ENCODE measurements around the gene PSD4.
A peak's percentile ranks its signal among the peaks of the same experiment; 100 is the strongest.

PSD4 gene

GRCh38 chr2:113144259-113144658 lies 29.5 kb upstream of the PSD4 start:
- DNase-seq: no peak

DNA sequence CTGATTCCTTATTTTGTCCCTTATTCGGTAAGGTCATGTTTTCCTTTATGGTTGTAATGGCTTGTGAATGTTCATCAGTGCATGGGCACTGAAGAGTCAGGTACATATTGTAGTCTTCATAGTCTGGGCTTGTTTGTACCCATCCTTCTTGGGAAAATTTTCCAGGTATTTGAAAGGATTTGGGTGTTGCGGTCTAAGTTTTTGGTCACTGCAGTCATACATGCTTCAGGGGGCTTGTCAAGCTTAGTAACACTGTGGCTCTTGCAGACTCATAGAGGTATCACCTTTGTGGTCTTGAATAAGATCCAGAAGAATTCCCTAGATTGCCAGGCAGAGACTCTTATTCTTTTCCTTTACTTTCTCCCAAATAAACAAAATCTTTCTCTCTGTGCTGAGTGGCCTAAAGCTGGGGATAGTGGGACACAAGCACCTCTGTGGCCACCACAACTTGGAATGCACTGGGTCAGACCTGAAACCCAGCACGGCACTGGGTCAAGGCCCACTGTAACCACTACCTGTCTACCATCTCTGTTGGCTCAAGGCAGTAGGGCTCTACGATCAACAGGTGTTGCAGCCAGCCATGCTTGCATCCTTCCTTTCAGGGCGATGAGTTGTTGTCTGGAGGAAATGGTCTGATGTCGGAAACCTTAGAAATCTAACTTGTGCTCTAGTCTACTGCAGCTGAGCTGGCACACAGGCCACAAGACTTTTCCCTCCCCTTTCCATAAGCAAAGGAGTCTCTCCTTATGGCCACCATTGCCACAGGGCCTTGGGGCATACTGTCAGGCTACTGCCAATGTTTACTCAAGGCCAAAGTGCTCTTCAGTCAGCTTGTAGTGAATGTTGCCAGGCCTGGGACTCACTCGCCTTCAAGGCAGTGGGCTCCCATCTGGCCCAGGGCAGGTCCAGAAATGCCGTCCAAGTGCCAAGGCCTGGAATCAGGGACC lies 24.9 kb upstream of the PSD4 start:
- no peak for DNase-seq

DNA sequence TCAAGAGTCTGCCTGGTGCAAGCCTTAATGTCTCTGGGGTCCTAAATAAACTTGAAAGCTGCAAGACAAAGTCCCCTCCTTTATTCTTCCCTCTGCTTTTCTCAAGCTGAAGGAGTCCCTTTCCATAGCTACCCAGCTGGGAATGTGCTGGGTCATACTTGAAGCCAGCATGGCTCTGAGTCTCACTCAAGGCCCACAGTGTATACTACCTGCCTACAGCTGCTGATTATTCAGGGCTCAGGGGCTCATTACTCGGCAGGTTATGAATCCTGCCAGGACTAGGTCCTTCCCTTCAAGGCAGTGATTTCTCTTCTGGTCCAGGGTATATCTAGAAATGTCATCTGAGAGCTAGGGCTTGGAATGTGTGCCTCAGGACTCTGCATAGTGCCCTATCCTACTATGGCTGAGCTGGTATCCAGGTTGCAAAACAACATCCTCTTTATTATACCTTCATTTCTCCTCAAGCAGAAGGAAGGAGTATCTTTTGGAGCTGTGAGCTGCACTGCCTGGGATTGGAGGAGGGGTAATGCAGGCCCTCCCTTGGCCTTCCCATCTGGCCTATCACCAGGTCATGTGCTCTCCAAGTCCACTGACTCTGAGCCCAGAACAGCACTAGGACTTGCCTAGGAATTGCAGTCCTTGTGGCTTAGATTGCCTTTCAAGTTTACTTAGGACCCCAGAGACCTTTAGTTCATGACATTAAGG lies 24.1 kb upstream of the PSD4 start:
- no peak for DNase-seq

- no peak for DNase-seq
These were observed 23.5 kb upstream of the PSD4 start for GRCh38 chr2:113150258-113150601.

DNA sequence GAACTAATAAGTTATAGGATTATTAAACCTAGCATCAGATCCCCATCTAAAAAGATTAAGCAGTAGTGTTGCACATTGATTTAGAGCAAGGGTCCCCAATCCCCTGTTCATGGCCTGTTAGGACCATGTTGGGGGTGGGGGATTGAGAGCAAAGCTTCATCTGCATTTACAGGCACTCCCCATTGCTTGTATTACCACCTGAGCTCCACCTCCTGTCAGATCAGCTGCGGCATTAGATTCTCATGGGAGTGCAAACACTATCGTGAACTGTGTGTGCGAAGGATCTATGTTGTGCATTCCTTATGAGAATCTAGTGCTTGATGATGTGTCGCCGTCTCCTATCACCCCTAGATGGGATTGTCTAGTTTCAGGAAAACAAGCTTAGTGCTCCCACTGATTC lies 18.4 kb upstream of the PSD4 start:
- no peak for DNase-seq

GRCh38 chr2:113156278-113157117 lies 17.3 kb upstream of the PSD4 start:
- peak; percentile 59 for DNase-seq

- peak; percentile 45 for DNase-seq
These were observed 16.5 kb upstream of the PSD4 start for GRCh38 chr2:113157118-113157896.

DNA sequence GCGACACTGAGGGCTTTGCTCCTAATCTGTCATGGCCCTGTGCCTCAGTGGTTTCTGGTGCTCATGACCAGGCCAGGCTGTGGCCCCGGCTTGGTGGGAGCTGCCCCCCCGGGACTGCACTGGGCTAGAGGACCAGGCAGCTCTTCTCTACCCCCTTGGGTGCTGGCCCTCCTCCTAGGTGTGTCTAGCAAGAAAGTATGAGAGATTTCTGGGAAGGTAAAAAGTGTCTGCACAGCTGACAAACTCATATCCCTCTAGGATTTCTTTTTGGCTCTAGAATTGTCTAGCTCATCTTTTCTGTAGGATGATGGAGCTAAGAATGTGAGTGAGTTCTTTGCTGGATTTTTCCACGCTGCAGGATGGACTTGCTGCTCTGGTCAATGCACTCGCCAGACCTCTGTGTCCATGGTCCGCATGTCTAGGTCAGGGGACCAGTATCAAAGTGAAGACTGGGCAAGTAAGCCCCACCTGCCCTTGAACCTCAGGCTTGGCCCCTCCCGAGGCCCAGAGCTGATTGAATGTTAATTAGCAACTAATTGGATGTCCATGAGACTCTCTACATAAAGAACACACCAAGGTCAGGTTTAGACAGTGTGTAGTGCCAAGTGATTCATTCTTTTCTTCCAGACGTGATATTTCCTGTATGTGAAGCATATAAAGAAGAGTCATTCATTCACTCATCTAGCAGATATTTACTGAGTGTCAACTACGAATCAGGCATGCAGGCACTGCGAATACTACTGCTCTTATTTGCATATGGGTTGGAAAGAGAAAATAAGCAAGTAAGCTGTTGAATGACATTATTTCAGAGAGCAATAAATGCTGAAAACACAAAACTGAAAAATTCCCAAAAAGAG lies 15.6 kb upstream of the PSD4 start:
- no peak for DNase-seq

- DNase-seq: no peak
These were observed 14.8 kb upstream of the PSD4 start for GRCh38 chr2:113158884-113159553.

DNA sequence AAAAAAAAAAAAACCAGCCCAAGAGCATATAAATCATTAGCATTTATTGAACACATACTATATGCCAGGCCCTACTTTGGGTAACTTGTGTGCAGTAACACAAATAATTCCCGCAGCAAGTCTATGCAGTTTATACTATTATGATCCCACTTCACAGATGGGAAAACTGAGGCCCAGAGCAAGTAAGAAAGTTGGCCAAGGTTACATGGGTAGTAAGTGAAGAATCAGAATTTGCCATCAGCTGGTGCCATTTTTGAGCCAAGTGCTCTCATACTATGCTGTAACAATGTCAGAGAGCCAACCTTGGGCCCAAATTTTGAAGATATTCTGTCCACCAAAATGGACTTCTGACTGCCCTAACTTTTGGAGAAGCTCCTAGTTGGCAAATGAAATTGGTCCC lies 13.5 kb upstream of the PSD4 start:
- no peak for DNase-seq

GRCh38 chr2:113160962-113161361 lies 12.8 kb upstream of the PSD4 start:
- no peak for DNase-seq

DNA sequence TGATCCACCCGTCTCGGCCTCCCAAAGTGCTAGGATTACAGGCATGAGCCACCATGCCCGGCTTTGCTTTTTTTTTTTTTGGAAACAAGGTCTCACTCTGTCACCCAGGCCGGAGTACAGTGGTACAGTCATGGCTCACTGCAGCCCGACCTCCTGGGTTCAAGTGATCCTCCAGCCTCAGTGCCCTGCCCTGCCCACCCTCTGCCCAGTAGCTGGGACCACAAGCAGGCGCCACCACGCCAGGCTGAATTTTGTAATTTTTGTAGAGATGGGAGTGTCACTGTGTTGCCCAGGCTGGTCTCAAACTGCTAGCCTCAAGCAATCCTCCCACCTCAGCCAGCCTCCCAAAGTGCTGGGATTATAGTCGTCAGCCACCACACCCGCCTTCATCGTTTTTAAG lies 11.6 kb upstream of the PSD4 start:
- no peak for DNase-seq

GRCh38 chr2:113162869-113163268 lies 10.9 kb upstream of the PSD4 start:
- DNase-seq: no peak

GRCh38 chr2:113164215-113164929 lies 9.4 kb upstream of the PSD4 start:
- no peak for DNase-seq

GRCh38 chr2:113164930-113165585 lies 8.7 kb upstream of the PSD4 start:
- DNase-seq: no peak

GRCh38 chr2:113166187-113166645 lies 7.6 kb upstream of the PSD4 start:
- no peak for DNase-seq

DNA sequence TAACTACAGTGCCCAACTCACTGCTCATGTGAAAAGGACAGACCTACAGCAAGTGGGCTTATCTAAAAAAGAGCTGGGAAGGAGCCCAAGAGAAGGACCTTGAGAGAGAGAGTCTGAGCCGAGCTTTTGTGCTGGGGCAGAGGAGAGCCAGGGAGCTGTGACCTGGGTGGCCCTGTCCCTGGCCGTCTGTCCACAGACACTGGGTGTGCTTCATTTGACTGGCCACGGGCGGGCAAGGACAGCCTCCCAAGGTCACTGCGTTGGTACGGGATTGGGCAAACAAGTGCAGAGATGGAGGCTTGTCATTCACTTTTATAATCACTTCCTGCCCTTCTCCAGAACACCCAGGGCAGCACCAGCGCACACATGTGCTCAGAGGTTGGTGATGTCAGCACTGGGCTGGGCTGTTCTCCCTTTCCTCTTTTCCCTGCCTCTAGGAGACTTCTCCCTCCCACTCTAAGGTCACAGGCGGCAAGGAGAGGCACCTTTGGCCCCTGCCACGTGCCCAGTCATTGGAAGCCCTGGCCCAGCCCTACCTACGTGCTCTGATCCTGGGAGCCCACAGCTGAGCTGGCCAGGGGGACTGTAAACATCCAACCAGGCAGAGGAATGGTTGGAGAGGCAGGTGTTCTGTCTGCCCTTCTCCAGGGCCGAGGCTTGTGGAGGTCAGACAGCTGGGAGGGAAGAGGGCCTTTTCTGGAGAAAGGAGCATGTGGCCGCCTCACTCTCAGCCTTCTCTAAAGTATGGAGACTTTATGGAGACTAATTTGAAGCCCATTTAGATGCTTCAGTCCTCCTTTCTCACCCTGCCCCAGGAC lies 6.4 kb upstream of the PSD4 start:
- DNase-seq: peak; percentile 38

DNA sequence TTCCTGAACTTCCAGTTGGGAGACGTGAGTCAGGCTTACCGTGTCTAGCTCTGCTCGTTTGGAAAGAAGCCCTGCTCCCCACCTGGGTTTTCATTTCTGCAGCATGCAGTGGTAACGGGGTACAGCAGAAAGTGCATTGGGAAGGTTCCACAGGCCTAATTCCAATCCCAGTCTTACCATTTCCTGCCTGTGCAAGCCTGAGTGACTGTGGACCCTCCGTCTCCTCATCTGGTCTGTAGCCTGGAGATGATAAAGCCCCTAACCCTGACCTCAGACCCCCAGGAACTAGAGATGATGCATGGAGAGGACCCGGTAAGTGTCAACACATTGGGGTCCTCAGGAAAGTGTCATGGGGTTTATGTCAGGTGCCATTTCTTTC lies 5.8 kb upstream of the PSD4 start:
- DNase-seq: no peak

All from NCI-H774 (cell line).